Esophagus muscularis mucosa (tissue), 4 donors: Measurements from ENCODE around the gene HDAC5. TPM values are rescaled to one million over a fixed set of nuclear protein-coding genes. Genes with fewer than 3 reads are reported as not detected.

Experiments
- DNase-seq: peaks from one replicate; pipeline ENCODE4 v3.0.0-alpha.2; 2017; ENCODE audit errors: extremely low spot score
- H3K27ac ChIP-seq, 4 donors: fragments of 200-600 bp; sonication (generic); replicated peaks in 1 of 4; 1 replicate in 3 of 4; 2 replicates in 1 of 4; pipeline ENCODE4 v1.5.1; 2016 to 2019; ENCODE audit warnings: mild to moderate bottlenecking in 1 of 4
- H3K27me3 ChIP-seq, 4 donors: fragments of 200-600 bp; sonication (generic); one replicate each; pipeline versions ENCODE4 v1.5.1 to v1.6.0; 2016 to 2019
- H3K36me3 ChIP-seq, 4 donors: fragments of 200-600 bp; sonication (generic); one replicate each; pipeline ENCODE4 v1.5.1; 2016 to 2019
- H3K4me1 ChIP-seq, 4 donors: fragments of 200-600 bp; sonication (generic); one replicate each; pipeline ENCODE4 v1.5.1; 2016 to 2019
- H3K4me3 ChIP-seq, 4 donors: fragments of 200-600 bp; sonication (generic); 1 replicate in 2 of 4; 2 replicates in 2 of 4; pipeline ENCODE4 v1.5.1; 2016 to 2019; ENCODE audit warnings: mild to moderate bottlenecking in 4 of 4, moderate library complexity in 1 of 4
- H3K9me3 ChIP-seq, 4 donors: fragments of 200-600 bp; sonication (generic); 1 replicate in 3 of 4; 2 replicates in 1 of 4; pipeline ENCODE4 v1.5.1; 2016 to 2019
- EP300 ChIP-seq: sonication (generic); formaldehyde crosslinking; IDR thresholded peaks from one replicate; pipeline ENCODE4 v1.6.1; 2017; ENCODE audit warnings: antibody characterized with exemption
- POLR2A ChIP-seq: fragments of 450-650 bp; IDR thresholded peaks from one replicate; pipeline ENCODE4 v1.6.1; 2017; ENCODE audit warnings: antibody characterized with exemption, moderate library complexity, mild to moderate bottlenecking, low read depth
- POLR2AphosphoS5 ChIP-seq, 2 donors: sonication (generic); formaldehyde crosslinking; IDR thresholded peaks; one replicate each; pipeline ENCODE4 v1.6.1; 2017; ENCODE audit warnings: antibody characterized with exemption in 2 of 2
- WGBS: methylation state at CpG from one replicate; pipeline ENCODE4 v1.1.5; 2018; 5-methylcytosine and 5-hydroxymethylcytosine counted together
- intact Hi-C: fragments of 100-400 bp; cut with DNase I; formaldehyde crosslinking; loops from one replicate; pipeline ENCODE4 v1.15.1; 2023
- total RNA-seq, 4 donors: library from RNA; depleted of rRNA; stranded (reverse); fragments of >200 nt; gene quantifications; one replicate each; pipeline versions ENCODE4 v1.1.0 to v1.2.1, GENCODE V29; 2016
- TF ChIP-seq, protein P1 (sequence below), 3 experiments: fragments of 200-600 bp in 2 of 3; fragments of 450-650 bp in 1 of 3; sonication (generic) in 2 of 3; IDR thresholded peaks; one replicate each; pipeline ENCODE4 v1.5.1; 2017 to 2019; ENCODE audit warnings: antibody characterized with exemption in 3 of 3, mild to moderate bottlenecking in 2 of 3, moderate library complexity in 1 of 3

Gene HDAC5
- 100 to 1,000 TPM in 3 of 4 donors, 10 to 100 TPM in 1; 75.6 to 237 (median 130) TPM for total RNA-seq

DNA sequence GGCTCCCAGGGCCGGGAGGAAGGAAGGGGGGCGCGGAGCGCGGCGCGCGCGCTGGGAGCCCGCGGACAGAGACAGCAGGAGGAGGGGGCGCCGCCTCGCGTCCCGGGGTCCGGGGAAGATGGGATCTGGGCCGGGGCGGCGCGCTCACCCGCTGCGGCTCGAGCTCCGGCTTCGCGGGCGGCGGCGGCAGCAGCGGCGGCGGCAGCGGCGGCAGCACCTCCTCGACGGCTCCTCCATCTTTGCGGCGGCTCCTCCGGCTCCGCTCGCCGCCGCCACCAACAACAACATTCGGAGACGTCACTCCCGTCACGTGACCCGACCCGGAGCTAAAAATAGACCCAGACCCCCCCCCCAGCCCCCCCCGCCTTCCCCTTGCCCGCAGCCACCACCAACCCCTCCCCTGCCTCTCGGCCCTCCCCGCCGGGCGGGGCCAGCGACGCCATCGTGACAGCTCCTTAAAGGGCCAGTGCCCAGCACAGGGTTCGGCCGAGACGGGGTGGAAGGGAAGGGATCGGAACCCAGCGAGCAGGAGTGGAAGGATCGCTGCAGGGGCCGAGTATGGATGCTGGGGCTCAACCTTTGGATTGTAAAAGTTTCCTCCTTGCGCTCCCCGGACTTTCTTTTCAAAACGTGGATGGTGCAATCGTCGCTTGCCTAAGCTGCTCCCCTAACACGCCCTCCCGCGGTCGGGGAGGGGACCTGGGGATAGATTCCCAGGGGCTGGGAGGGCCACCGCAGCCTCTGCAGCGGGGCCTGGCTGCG lies at the start of gene HDAC5:
Gene HDAC5, minus strand, starts transcription at position 286 of the 762 bp plus-strand sequence. CDS start 6,126 bp downstream, outside the sequence.
- TF ChIP-seq, protein P1, sequence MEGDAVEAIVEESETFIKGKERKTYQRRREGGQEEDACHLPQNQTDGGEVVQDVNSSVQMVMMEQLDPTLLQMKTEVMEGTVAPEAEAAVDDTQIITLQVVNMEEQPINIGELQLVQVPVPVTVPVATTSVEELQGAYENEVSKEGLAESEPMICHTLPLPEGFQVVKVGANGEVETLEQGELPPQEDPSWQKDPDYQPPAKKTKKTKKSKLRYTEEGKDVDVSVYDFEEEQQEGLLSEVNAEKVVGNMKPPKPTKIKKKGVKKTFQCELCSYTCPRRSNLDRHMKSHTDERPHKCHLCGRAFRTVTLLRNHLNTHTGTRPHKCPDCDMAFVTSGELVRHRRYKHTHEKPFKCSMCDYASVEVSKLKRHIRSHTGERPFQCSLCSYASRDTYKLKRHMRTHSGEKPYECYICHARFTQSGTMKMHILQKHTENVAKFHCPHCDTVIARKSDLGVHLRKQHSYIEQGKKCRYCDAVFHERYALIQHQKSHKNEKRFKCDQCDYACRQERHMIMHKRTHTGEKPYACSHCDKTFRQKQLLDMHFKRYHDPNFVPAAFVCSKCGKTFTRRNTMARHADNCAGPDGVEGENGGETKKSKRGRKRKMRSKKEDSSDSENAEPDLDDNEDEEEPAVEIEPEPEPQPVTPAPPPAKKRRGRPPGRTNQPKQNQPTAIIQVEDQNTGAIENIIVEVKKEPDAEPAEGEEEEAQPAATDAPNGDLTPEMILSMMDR (IDR thresholded peaks at IDR 0.05), result peak; percentile 63 to 79 (median 68)
- TF ChIP-seq EP300 (no peak), POLR2AphosphoS5 (IDR thresholded peaks at IDR 0.05) (peak; percentile 88 to 89)
- Histone ChIP-seq H3K27ac (peak within 1 kb of the TSS; percentile 96 to 99 (median 98)), H3K27me3 (no peaks in the 10 kb centered on the region), H3K4me1 (peaks cover 48 to 56% (median 54%) of the 10 kb centered on the region in 4 donors), H3K36me3 (no peaks in the 10 kb centered on the region), H3K9me3 (no peaks in the 10 kb centered on the region), H3K4me3 (peak within 1 kb of the TSS; percentile 80 to 100 (median 99))
- intact Hi-C loops, result no loop called here
- WGBS, result 0% methylated on average over 23 of the region's 78 CpGs
- peak; percentile 100 for DNase-seq

DNA sequence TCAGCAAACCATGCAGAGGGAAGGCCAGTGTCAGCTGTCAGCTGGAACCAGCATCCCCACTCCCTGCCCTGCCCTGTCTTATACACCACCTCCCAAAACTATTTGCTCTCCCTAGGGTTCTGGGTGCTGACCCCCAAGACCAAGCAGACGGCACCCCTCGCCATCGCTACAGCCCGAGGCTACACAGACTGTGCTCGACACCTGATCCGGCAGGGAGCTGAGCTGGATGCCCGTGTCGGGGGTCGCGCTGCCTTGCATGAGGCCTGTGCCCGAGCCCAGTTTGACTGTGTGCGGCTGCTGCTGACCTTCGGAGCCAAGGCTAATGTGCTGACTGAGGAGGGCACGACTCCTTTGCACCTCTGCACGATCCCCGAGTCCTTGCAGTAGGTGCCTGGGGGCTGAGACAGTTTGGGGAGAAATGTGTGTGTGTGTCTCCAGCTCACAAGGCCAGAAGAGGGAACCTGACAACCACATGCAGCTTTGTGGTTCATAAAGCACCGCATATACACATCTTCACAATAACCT lies 48.6 kb upstream of the HDAC5 start:
- H3K27ac ChIP-seq, result peak overlapping the region in 3 of 4 donors; percentile 11 to 89 (median 87)
- no peak overlapping the region for H3K4me3 ChIP-seq
- TF ChIP-seq POLR2A (no peak), EP300 (no peak), POLR2AphosphoS5 (IDR thresholded peaks at IDR 0.05) (no peak)
- TF ChIP-seq, protein P1 (IDR thresholded peaks at IDR 0.05), result no peak
- 82% methylated on average over 11 of the region's 17 CpGs for WGBS
- peaks cover 13 to 40% (median 39%) of the 10 kb centered on the region in 4 donors for H3K4me1 ChIP-seq
- H3K9me3 ChIP-seq, result no peaks in the 10 kb centered on the region
- intact Hi-C loops, result no loop called here
- peaks cover 3 to 27% (median 17%) of the 10 kb centered on the region in 4 donors for H3K36me3 ChIP-seq
- no peak for DNase-seq
- no peaks in the 10 kb centered on the region for H3K27me3 ChIP-seq

DNA sequence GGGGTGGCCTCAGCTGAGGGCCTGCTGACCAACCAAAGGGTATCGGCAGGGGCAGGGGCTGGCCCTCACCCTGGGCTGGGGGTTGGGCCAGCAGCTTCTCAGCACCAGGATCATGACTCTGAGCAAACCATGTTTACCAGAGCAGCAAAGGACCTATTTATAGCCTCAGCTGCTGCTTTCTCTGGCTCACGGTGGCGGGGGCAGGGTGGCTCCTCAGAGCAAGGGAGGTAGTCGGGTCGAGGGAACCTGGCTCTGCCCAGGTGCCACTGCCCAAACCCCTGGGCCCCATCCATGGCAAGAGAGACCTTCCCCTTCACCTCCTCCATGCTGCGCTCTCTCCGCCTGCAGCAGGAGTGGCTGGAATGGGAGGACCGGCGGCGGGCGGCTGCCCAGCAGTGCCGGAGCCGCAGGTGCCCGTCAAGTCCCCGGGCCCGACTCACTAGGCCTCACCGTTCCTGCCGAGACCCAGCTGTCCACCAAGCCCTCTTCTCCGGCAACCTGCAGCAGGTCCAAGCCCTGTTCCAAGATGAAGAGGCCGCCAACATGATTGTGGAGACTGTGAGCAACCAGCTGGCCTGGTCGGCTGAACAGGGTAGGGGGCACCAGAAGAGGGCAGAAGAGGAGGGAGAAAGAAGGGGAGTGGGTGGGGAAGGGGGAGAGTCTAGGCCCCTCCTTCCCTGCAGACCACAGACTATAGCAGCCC lies 47.2 kb upstream of the HDAC5 start, which contains the start of gene ASB16:
Gene ASB16, plus strand, starts transcription at position 206 of the 703 bp plus-strand sequence. Its CDS starts 86 bp downstream, at position 292.
- peaks cover 13 to 40% (median 39%) of the 10 kb centered on the region in 4 donors for H3K4me1 ChIP-seq
- peak within 1 kb of the TSS; percentile 82 to 89 (median 86) for H3K27ac ChIP-seq
- intact Hi-C loops, result no loop called here
- H3K9me3 ChIP-seq, result no peaks in the 10 kb centered on the region
- 22% methylated on average over 13 of the region's 21 CpGs for WGBS
- H3K36me3 ChIP-seq, result peaks cover 0 to 13% (median 7%) of the 10 kb centered on the region in 4 donors
- H3K27me3 ChIP-seq, result no peaks in the 10 kb centered on the region
- DNase-seq, result no peak
- TF ChIP-seq POLR2A, result no peak
- TF ChIP-seq EP300, result no peak
- peak; percentile 70 to 80 for TF ChIP-seq POLR2AphosphoS5 (IDR thresholded peaks at IDR 0.05)
- TF ChIP-seq, protein P1 (IDR thresholded peaks at IDR 0.05), result peak in 1 of 3 experiments; percentile 37
- H3K4me3 ChIP-seq, result peak within 1 kb of the TSS; percentile 51 to 56 (median 54)

DNA sequence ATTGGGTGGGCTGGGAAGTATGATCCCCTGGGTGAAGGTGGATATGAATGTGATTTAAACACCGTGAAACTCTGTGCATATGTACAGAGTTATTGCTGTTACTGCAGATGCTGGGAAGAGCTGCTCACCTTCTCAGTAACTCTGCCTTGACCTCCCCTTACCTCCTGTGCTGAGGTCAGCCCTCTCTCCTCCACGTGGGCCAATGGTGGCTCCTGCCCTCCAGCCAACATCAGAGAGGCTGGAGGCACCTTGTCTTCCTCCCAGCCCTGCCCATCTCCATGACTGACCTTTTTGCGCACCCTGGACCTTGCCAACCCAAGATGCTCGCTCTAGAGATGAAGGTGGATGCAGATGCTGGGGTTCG lies 46.7 kb upstream of the HDAC5 start:
- 39% methylated on average over 4 of the region's 5 CpGs for whole genome bisulfite sequencing
- TF ChIP-seq EP300, result no peak

More for the DNA sequence above, 46.7 kb upstream of the HDAC5 start:
- Histone ChIP-seq H3K4me1 (peaks cover 13 to 40% (median 39%) of the 10 kb centered on the region in 4 donors), H3K27ac (peak overlapping the region; percentile 82 to 89 (median 86)), H3K9me3 (no peaks in the 10 kb centered on the region), H3K36me3 (peaks cover 0 to 10% (median 7%) of the 10 kb centered on the region in 4 donors), H3K4me3 (peak overlapping the region; percentile 51 to 56 (median 54)), H3K27me3 (no peaks in the 10 kb centered on the region)
- DNase-seq, result no peak
- intact Hi-C loops, result no loop called here
